Activated CD4-positive, CD25-positive, alpha-beta regulatory T cell treated with anti-CD3 and anti-CD28 coated beads, Interleukin-2, amount 50 U/mL, for 24 hours (primary cell): ENCODE measurements around the gene BACE2.
"Not testable (repeated sequence)": the region's sequence is repeated elsewhere in the genome, so short reads cannot be mapped to it uniquely, and the experiment has no call there.

ENCODE experiments used
- ATAC-seq, 2 donors: fragments of 150-1000 bp; cut with Tn5 transposase; one replicate each; pipeline ENCODE4 v1.10.0; 2021; ENCODE audit warnings: mild to moderate bottlenecking in 1 of 2, moderate library complexity in 1 of 2

Gene BACE2

GRCh38 chr21:41186755-41187536 is 19.0 kb downstream of the BACE2 start:
- ATAC-seq = no peak

GRCh38 chr21:41187537-41188025 is 19.6 kb downstream of the BACE2 start:
- ATAC-seq = no peak

GRCh38 chr21:41188486-41189149 is 20.7 kb downstream of the BACE2 start:
- no peak for ATAC-seq

- ATAC-seq = no peak
These were observed 21.3 kb downstream of the BACE2 start for GRCh38 chr21:41189150-41189745.

GRCh38 chr21:41192552-41192951 is 24.6 kb downstream of the BACE2 start:
- not testable (repeated sequence) for ATAC-seq

GRCh38 chr21:41195311-41195710 is 27.4 kb downstream of the BACE2 start:
- ATAC-seq = no peak

- ATAC-seq = no peak
These were observed 29.0 kb downstream of the BACE2 start for GRCh38 chr21:41196993-41197392.

GRCh38 chr21:41197582-41197981 is 29.6 kb downstream of the BACE2 start:
- ATAC-seq = no peak

- ATAC-seq = not testable (repeated sequence)
These were observed 30.7 kb downstream of the BACE2 start for GRCh38 chr21:41198647-41199046.

- ATAC-seq = no peak
These were observed 31.2 kb downstream of the BACE2 start for GRCh38 chr21:41199123-41199522.

GRCh38 chr21:41199588-41199987 is 31.6 kb downstream of the BACE2 start:
- ATAC-seq = no peak

GRCh38 chr21:41201385-41201784 is 33.4 kb downstream of the BACE2 start:
- no peak for ATAC-seq

GRCh38 chr21:41204736-41205135 is 36.8 kb downstream of the BACE2 start:
- no peak for ATAC-seq

GRCh38 chr21:41207401-41208375 is 39.7 kb downstream of the BACE2 start:
- peak in 1 of 2 donors; percentile 56 for ATAC-seq

GRCh38 chr21:41208376-41208763 is 40.4 kb downstream of the BACE2 start:
- no peak for ATAC-seq

GRCh38 chr21:41209016-41209619 is 41.2 kb downstream of the BACE2 start:
- no peak for ATAC-seq

- no peak for ATAC-seq
These were observed 42.6 kb downstream of the BACE2 start for GRCh38 chr21:41210426-41211059.

- no peak for ATAC-seq
These were observed 43.3 kb downstream of the BACE2 start for GRCh38 chr21:41211060-41211805.

GRCh38 chr21:41213021-41213420 is 45.1 kb downstream of the BACE2 start:
- ATAC-seq = no peak

GRCh38 chr21:41215856-41216408 is 48.0 kb downstream of the BACE2 start:
- no peak for ATAC-seq
